Muscle layer of duodenum (tissue), 2 donors: ENCODE measurements around the gene STAT1.

Source experiments
- H3K27ac ChIP-seq: one replicate; pipeline ENCODE4 v1.7.0; 2013; ENCODE audit warnings: mild to moderate bottlenecking, low read length
- H3K27me3 ChIP-seq: one replicate; pipeline ENCODE4 v1.7.0; 2013; ENCODE audit warnings: low read depth, mild to moderate bottlenecking, control low read depth, low read length
- H3K36me3 ChIP-seq, 2 donors: one replicate each; pipeline ENCODE4 v1.7.0; 2013; ENCODE audit warnings: low read length in 2 of 2, control low read depth in 1 of 2, mild to moderate bottlenecking in 1 of 2; ENCODE audit not compliant: insufficient read depth in 2 of 2, control insufficient read depth in 1 of 2
- H3K4me1 ChIP-seq, 2 donors: one replicate each; pipeline ENCODE4 v1.7.0; 2013; ENCODE audit warnings: low read length in 2 of 2, mild to moderate bottlenecking in 2 of 2, control low read depth in 1 of 2, moderate library complexity in 1 of 2; ENCODE audit not compliant: insufficient read depth in 2 of 2, control insufficient read depth in 1 of 2
- H3K4me3 ChIP-seq, 2 donors: one replicate each; pipeline ENCODE4 v1.7.0; 2013; ENCODE audit warnings: low read length in 2 of 2, low read depth in 1 of 2, mild to moderate bottlenecking in 1 of 2
- H3K9me3 ChIP-seq, 2 donors: one replicate each; pipeline ENCODE4 v1.7.0; 2013; ENCODE audit warnings: low read length in 2 of 2, control low read depth in 1 of 2, mild to moderate bottlenecking in 1 of 2; ENCODE audit not compliant: control insufficient read depth in 1 of 2
- donor health status: healthy.

The STAT1 gene

GRCh38 chr2:190990132-190990531, 23.8 kb downstream of the STAT1 start:
- H3K36me3 ChIP-seq: peaks cover 83 to 87% of the 10 kb centered on the region in 2 donors
- no peak overlapping the region for H3K27ac ChIP-seq
- no peaks in the 10 kb centered on the region for H3K27me3 ChIP-seq
- H3K4me1 ChIP-seq: no peaks in the 10 kb centered on the region
- no peaks in the 10 kb centered on the region for H3K9me3 ChIP-seq
- H3K4me3 ChIP-seq: no peak overlapping the region

DNA sequence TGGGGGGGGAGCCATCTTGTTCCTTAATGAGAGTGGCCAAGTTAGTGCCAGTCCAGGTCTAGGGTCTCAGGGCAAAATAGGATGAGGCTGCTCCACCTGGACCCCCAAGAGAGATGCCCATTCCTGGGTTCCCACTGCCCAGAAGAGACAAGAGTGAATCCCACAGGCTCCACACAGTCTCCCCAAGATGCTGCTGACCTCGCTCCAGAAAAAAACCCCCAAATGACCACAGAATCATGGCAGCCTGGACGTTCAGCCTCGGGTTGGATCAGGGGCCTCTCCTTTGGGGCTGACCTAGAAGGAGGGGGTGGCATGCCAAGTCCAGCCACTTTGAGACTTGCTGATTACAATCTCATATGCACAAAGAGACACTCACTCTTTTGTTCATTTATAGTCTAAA, 25.1 kb downstream of the STAT1 start:
- Histone ChIP-seq H3K9me3 (no peaks in the 10 kb centered on the region), H3K4me3 (no peak overlapping the region), H3K36me3 (peaks cover 86 to 91% of the 10 kb centered on the region in 2 donors), H3K4me1 (no peaks in the 10 kb centered on the region), H3K27me3 (no peaks in the 10 kb centered on the region), H3K27ac (no peak overlapping the region)

DNA sequence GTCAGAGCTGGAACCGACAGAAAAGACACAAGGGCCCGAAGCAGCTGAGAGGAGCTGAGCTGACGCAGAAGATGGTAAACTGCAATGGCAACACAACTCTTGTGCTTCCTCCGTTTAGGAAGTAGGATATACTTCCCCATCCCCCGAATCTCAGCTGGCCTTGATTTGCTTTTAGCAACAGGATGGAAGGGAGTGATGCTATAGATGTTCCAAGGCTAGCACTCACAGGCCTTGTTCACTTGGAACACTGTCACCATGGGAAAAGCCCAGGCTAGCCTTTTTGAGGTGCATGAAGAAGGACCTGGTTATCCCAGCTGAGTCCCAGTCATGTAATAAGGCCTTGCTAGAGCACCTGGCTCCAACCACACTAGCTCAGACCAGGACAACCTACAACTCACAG, 26.0 kb downstream of the STAT1 start:
- Histone ChIP-seq H3K27ac (no peak overlapping the region), H3K4me1 (no peaks in the 10 kb centered on the region), H3K27me3 (no peaks in the 10 kb centered on the region), H3K9me3 (no peaks in the 10 kb centered on the region), H3K4me3 (no peak overlapping the region), H3K36me3 (peaks cover 86 to 91% of the 10 kb centered on the region in 2 donors)

DNA sequence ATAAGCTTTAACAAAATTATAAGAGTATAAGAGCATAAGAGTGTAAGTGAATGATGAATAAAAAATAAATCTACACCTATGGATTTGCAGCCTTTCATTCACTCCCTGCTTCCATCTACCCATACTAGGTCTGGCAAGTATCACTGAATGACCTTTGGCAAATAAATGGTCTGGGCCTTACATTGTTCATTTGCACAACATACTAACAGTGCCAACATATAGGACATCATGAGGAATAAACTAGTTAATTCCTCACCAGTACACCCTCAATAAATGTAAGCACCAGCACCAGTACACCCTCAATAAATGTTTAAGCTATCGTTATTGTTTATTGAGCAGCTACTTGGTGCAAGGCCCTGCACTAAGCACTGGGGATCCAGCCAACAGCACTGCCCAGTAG, 26.9 kb downstream of the STAT1 start:
- Histone ChIP-seq H3K9me3 (no peaks in the 10 kb centered on the region), H3K36me3 (peaks cover 93 to 94% of the 10 kb centered on the region in 2 donors), H3K4me1 (no peaks in the 10 kb centered on the region), H3K27ac (no peak overlapping the region), H3K27me3 (no peaks in the 10 kb centered on the region), H3K4me3 (no peak overlapping the region)

DNA sequence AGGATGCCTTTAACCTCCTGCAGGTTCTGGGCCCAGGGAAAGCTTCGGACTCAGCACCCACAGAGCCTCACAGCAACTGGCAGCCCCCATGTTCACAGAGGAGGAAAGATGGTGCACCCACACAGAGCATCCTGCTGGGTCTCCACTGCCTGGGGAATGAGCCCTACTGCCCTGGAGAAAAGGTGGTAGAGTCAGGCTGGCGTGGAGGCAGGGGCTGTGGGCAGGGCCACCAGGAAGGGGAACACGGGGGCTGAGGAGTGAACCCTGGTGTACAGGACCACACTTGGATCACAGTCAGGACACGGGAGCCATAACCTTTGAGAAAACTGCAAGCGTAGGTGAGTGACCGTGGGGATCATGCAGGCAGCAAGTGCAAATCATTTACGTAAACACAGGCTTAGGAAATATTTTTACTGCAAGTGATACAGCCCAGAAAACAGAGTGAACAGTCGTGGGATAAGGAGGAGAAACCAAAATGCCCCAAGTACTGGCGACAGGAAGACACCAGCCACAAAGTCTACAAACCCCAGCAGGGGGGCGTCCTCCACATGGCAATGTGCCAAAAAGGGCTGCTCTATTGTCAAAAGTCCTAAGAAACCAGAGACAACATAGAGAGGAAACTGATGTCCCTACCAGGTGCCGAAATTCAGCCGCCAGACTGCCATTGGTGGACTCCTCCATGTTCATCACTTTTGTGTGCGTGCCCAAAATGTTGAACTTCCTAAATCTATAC, 27.6 kb downstream of the STAT1 start:
- Histone ChIP-seq H3K9me3 (no peaks in the 10 kb centered on the region), H3K36me3 (peaks cover 96% of the 10 kb centered on the region in 2 donors), H3K4me3 (no peak overlapping the region), H3K27me3 (no peaks in the 10 kb centered on the region), H3K4me1 (no peaks in the 10 kb centered on the region), H3K27ac (no peak overlapping the region)

- peaks cover 95 to 96% of the 10 kb centered on the region in 2 donors for H3K36me3 ChIP-seq
- no peaks in the 10 kb centered on the region for H3K4me1 ChIP-seq
- no peaks in the 10 kb centered on the region for H3K9me3 ChIP-seq
- H3K4me3 ChIP-seq: no peak overlapping the region
- no peak overlapping the region for H3K27ac ChIP-seq
- no peaks in the 10 kb centered on the region for H3K27me3 ChIP-seq
Observed at GRCh38 chr2:190984595-190984994, 29.4 kb downstream of the STAT1 start.

DNA sequence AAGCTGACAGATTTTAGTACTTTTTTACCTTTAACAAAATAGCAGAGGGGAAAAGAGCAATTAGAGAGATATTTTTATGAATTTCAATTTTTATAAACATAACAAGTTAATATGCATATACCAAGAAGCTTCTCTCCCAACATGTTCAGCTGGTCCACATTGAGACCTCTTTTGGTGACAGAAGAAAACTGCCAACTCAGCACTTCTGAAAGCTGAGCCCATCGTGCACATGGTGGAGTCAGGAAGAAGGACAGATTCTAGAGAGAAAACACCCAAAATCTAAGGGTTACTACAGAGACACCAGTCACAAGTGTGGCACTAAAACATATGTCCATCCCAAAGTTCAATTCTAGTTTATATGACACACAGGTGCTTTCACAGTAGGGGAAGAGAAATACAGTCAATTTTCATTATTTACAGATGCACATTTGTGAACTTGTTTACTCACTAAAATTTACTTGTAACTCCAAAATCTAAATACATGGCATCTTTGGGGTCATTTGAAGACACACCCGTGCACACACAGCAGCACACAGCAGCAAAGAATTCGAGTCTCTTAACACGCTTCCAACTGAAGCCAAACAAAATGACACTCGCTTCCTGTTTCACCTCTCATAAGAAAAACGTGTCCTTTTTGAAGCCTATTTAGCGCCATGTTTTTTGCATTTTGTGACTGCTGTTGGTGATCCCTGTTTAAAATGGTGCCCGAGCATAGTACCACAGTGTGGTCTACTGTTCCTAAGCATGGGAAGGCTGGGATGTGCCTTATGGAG, 31.5 kb downstream of the STAT1 start:
- no peak overlapping the region for H3K4me3 ChIP-seq
- no peaks in the 10 kb centered on the region for H3K27me3 ChIP-seq
- peaks cover 96 to 99% of the 10 kb centered on the region in 2 donors for H3K36me3 ChIP-seq
- no peak overlapping the region for H3K27ac ChIP-seq
- no peaks in the 10 kb centered on the region for H3K4me1 ChIP-seq
- H3K9me3 ChIP-seq: no peaks in the 10 kb centered on the region

- peaks cover 94 to 95% of the 10 kb centered on the region in 2 donors for H3K36me3 ChIP-seq
- no peaks in the 10 kb centered on the region for H3K9me3 ChIP-seq
- no peak overlapping the region for H3K27ac ChIP-seq
- no peak overlapping the region for H3K4me3 ChIP-seq
- no peaks in the 10 kb centered on the region for H3K27me3 ChIP-seq
- no peaks in the 10 kb centered on the region for H3K4me1 ChIP-seq
Observed at GRCh38 chr2:190981733-190982132, 32.2 kb downstream of the STAT1 start.

DNA sequence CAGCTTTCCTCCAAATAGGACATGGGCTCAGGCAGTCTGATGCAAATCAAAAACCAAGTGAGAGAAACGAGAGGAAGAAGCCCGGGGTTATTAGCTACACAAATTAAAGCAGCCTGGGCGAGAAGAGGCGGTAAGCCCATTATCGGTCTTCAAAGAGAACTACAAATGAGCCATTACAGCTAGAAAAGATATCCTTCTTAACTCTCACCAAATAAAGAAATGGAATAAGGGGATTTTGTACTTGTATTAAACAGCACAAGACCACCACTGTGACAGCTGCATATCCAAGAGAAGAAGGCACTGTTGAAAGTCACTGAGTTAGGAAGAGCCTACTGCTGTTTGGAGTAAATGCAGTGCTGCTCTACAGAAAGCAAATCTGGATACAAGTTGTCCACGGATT, 32.6 kb downstream of the STAT1 start:
- Histone ChIP-seq H3K9me3 (no peaks in the 10 kb centered on the region), H3K36me3 (peaks cover 94 to 95% of the 10 kb centered on the region in 2 donors), H3K4me3 (no peak overlapping the region), H3K4me1 (no peaks in the 10 kb centered on the region), H3K27ac (no peak overlapping the region), H3K27me3 (no peaks in the 10 kb centered on the region)

DNA sequence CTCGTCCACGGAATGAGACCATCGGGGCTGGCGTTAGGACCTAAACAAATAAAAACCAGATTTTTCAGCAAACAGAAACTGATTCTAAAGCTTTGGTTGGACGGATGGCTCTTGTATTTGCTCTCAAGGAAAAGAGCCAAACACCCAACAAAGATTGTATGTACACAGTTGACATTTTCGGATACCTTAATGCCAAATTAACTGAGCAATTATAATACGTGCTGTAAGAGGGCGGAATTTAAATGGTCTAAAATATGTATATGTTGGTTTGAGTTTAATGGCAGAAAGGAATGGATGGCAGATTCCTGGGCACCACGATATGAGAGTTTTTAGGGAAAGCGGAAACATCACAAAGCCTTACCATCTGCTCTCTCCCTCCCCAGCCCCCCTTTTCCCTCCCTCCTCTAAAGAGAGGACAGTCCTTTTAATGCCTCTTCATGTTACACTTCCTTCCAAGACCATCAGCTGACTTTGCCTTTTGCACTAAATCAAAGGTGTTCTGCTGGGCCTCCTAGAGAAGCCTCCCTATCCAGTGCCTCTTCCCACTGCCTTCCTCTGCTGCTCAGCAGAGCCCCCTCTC, 33.3 kb downstream of the STAT1 start:
- Histone ChIP-seq H3K4me3 (no peak overlapping the region), H3K27me3 (no peaks in the 10 kb centered on the region), H3K4me1 (no peaks in the 10 kb centered on the region), H3K27ac (no peak overlapping the region), H3K9me3 (no peaks in the 10 kb centered on the region), H3K36me3 (peaks cover 94 to 95% of the 10 kb centered on the region in 2 donors)

DNA sequence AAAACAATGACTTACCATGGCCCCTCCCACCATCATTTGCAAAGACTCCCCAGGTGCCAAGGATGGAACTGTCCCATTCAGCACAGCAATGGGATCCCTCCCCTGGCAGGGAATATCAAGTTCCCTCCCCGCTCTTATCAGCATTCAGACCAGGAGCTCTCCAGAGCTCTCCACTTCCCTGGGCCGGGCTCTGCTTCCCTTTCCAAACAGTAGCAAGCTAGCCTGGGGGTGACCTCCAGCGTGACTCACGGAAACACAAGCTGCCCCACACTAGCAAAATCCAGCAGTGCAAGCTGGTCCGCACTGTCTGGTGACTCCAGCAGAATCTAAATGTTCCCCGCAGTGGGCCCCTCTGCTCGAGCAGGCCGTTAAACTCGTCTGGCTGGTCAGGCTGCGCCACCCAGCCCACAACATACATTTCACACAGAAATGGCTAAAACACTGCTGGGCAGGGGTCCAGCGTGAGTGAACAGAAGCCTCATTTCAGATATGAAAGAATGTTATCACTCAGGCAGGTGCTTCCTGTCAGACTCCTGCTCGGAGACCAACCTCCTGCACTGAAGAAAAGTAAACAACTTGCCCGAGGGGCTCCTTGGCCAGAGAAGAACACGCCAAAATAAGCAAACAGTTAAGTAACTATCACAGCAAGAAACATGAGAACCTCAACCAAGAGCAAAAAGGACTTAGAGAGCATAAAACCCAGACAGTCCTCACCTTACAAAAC, 33.9 kb downstream of the STAT1 start:
- Histone ChIP-seq H3K9me3 (no peaks in the 10 kb centered on the region), H3K27me3 (no peaks in the 10 kb centered on the region), H3K4me1 (no peaks in the 10 kb centered on the region), H3K4me3 (no peak overlapping the region), H3K27ac (no peak overlapping the region), H3K36me3 (peaks cover 94 to 95% of the 10 kb centered on the region in 2 donors)
